GM12873 (cell line): ENCODE data around the gene SLC17A9.

Source experiments
- TF ChIP-seq, protein P1 (sequence below): IDR thresholded peaks from 2 replicates; pipeline ENCODE4 v1.5.1; 2012; ENCODE audit warnings: low read depth, mild to moderate bottlenecking, moderate library complexity, low read length, control low read depth; ENCODE audit not compliant: insufficient read depth; ENCODE audit errors: missing control alignments

SLC17A9 gene

GRCh38 chr20:62984666-62985443 is 32.3 kb downstream of the SLC17A9 start:
- TF ChIP-seq, protein P1, sequence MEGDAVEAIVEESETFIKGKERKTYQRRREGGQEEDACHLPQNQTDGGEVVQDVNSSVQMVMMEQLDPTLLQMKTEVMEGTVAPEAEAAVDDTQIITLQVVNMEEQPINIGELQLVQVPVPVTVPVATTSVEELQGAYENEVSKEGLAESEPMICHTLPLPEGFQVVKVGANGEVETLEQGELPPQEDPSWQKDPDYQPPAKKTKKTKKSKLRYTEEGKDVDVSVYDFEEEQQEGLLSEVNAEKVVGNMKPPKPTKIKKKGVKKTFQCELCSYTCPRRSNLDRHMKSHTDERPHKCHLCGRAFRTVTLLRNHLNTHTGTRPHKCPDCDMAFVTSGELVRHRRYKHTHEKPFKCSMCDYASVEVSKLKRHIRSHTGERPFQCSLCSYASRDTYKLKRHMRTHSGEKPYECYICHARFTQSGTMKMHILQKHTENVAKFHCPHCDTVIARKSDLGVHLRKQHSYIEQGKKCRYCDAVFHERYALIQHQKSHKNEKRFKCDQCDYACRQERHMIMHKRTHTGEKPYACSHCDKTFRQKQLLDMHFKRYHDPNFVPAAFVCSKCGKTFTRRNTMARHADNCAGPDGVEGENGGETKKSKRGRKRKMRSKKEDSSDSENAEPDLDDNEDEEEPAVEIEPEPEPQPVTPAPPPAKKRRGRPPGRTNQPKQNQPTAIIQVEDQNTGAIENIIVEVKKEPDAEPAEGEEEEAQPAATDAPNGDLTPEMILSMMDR = no peak

DNA sequence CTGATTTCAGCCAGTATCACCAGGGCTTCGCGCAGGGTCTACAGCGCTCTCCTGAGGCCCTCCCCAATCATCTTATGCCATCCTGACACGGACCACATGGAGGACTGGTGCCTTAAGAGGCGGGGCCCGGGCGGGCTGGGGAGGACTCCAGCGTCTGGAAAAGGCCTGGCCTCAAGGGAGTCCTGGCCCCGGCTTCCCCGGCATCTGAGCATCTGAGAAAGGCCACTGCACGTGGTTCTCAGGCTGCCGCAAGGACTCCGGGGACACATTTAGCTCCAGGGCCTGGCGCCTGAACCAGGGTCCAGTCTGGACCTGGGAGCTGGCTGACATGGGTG is 32.9 kb downstream of the SLC17A9 start:
- TF ChIP-seq, protein P1 = no peak

- TF ChIP-seq, protein P1 = no peak
Observed at GRCh38 chr20:62986257-62986800, 33.8 kb downstream of the SLC17A9 start.

- TF ChIP-seq, protein P1 = no peak
Observed at GRCh38 chr20:62987114-62987513, 34.6 kb downstream of the SLC17A9 start.

- TF ChIP-seq, protein P1 = no peak
Observed at GRCh38 chr20:62989201-62989601, 36.7 kb downstream of the SLC17A9 start.

DNA sequence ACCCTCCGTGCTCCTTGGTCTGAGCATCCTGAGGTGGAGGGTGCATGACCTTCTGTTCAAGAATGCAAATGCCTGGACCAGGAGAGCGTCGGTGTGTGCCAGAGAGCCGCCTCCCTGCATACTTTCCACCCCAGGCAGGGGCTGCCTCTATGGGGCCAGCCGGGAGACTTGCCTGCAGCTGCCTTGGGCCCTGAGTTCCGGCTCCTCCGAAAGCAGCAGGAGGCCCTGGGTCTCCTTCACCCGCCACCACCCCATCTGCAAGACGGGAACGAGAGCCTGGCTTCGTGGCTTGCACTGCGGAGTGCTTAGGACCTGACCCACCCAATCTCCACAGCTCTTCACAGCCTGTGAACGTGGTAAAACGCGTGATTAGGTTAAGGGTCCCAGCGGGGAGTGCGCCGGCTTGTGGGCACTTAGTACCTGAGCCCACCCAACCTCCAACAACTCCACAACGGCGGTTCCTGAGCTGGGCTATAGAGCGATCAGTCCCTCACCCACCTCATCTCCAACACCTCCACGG is 37.9 kb downstream of the SLC17A9 start:
- TF ChIP-seq, protein P1 = no peak

- TF ChIP-seq, protein P1 = no peak
Observed at GRCh38 chr20:62991196-62991807, 38.8 kb downstream of the SLC17A9 start.
